HG03060 (cell line): ENCODE data around the gene FFAR3.

Experiments used
- ATAC-seq: cut with Tn5 transposase; IDR thresholded peaks from one replicate; pipeline ENCODE4 v1.9.1; 2021; ENCODE audit warnings: low read depth, moderate number of reproducible peaks; ENCODE audit not compliant: unreplicated experiment

The FFAR3 gene, protein sequence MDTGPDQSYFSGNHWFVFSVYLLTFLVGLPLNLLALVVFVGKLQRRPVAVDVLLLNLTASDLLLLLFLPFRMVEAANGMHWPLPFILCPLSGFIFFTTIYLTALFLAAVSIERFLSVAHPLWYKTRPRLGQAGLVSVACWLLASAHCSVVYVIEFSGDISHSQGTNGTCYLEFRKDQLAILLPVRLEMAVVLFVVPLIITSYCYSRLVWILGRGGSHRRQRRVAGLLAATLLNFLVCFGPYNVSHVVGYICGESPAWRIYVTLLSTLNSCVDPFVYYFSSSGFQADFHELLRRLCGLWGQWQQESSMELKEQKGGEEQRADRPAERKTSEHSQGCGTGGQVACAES

DNA sequence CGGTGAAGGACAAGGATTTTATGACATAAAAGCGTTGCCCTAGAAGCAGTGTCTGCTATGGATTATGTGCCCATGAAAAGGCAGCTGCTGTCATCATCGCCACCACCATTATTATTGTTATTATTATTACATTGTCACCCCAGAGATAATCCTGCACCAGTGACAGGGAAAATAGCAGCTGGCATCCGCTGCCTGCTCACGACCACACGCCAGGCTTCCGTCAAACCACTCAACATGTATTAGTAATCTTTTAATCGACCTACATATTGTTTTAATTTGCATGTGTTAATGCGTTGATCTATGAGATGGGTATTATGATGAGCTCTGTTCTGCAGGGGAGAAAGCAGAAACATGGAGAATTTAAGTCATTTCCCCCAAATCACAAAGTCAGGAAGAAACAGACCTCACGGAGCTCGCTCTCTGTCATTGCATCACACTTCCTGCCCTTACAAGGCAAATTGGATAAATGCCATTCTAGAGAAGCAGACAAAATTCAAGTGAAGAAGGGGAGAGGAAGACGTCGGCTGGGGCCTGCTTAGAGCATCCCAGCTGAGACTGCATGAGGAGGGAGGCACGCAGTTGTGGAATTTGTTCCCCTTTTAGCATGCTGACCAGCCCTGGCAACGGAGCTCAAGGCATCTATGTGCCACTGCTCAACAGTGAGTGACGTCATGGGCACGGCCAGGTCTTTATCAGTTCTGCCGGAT, at the start of gene FFAR3:
TSS of gene FFAR3 (plus strand) at position 594 of the 707 bp plus-strand sequence. CDS start 431 bp downstream, outside the sequence.
- no peak for ATAC-seq

DNA sequence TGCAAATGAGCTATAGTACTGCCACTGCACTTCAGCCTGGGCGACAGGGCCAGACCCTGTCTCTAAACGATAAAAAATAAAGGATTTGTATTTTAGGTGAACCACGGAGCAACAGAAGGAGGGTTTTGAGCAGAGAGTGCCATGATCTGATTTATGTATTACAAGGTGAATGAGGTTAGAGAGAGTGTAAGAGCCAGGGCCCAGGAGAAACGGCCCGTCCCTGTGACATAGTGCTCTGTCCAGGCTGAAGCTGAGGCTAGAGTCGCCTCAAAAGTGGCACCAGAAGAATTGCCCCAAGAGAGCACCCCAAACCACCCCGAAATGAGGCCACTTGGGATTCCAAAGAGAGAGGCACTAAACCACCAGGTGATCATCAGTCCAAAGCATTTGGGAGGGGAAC, 49.4 kb upstream of the FFAR3 start:
- ATAC-seq = no peak

DNA sequence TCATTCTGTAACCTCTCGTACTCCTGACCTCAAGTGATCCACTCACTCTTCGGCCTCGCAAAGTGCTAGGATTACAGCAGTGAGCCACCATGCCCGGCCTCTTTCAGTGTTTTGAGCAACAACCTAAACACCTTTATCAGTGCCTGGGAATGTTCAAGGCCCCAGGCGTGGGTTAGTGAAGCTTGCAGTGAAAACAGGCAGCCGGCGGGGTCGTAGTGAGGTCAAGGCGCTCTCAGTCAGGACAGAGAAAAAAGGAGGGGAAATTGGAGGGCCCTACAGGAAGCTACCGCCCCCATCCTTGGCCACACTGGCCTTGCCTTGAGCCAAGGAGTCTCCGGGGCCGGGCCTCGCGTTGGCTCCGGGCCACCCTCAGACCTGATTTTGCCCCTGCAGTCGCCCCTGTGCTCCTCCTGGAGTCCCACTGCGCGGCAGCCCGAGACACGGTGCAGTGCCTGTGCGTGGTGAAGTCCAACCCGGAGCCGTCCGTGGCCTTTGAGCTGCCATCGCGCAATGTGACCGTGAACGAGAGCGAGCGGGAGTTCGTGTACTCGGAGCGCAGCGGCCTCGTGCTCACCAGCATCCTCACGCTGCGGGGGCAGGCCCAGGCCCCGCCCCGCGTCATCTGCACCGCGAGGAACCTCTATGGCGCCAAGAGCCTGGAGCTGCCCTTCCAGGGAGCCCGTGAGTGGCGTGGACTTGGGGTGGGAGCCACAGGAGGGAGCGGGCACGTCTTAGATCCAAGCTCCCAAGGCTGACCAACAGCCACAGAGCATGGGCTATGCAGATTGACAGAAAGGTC, 48.6 kb upstream of the FFAR3 start:
- ATAC-seq = no peak

DNA sequence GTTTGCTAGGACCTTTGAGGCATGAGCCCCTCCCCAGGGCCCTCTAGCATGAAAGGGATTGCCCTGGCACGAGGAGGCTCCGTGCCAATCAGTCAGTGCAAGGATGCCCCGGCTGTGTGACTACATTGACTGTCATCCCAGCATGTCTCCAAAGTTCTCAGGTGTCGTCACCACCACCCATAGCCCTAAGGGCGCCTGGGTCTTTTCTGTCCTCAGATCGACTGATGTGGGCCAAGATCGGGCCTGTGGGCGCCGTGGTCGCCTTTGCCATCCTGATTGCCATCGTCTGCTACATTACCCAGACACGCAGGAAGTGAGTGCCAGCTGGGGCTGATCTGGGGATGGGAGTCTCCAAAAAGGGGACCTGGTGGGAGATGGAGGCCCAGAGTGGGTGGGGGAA, 47.9 kb upstream of the FFAR3 start:
- no peak for ATAC-seq

DNA sequence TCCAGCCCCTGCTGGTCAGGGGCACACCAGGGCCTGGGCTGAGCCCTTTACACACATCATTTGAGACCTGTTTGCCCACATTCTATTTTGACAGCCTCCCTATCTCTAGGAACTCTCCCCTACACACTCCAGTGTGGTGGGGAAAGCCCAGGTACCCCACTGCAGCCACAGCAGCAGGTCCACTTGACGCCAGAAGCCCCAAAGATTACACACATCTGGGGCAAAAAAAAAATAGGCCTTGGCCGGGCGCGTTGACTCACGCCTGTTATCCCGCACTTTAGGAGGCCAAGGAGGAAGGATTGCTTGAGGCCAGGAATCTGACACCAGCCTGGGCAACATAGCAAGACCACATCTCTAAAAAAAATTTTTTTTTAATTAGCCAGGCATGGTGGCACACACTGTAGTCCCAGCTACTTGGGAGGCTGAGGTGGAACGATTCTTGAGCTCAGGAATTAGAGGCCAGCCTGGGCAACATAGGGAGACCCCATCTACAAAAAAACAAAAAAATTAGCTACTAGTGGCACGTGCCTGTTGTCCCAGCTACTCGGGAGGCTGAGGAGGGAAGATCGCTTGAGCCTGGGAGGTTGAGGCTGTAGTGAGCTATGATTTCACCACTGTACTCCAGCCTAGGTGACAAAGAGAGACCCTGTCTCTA, 47.3 kb upstream of the FFAR3 start:
- no peak for ATAC-seq

DNA sequence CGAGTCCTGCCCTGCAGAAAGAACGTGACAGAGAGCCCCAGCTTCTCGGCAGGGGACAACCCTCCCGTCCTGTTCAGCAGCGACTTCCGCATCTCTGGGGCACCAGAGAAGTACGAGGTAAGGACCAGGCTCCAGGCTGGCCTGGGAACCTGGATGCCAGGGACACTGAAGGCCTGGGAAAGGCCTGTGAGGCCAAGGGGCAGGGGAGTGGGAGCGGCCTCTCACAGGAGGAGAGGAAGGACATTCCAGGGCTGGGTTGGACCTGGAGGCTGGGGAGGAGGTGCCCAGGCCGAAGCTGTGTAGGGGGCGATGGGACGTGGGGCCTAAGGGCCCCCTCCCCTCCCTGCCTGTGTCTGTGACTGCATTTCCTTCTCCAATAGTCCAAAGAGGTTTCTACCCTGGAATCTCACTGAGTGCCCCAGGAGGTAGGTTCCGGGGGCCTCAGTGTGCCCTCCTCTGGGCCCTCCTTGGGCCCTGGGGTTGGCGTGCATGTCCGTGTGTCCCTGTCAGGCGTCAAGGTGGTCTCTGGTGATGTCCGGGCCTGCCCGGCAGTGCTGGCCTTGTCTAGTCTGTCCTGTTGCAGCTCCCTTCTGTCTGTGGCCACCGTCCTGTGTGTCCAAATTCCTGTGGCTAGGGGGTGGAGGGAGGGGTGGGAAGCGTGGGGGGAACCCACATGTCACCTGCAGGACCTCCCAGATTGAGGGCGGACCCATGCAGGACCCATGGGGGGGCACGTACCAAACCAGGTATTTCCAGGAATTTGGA, 46.2 kb upstream of the FFAR3 start:
- ATAC-seq = no peak

DNA sequence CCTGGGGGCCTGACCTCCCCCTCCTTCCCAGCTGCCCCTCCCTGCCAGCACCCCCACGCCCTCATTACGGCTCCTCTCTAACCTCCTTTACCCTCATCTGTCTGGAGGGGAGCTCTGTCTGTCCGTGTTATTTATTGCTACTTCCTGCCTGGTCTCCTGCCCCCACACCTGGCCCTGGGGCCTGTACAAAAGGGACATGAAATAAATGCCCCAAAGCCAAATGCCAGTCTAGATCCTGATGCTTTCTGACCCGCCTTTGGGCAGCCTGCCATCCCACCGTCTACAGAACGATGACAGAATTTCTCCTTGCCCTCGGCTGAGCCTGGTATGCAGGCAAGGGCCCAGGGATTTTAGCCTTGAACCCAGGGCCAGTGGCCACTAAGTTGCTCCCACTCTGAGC, 44.7 kb upstream of the FFAR3 start:
- ATAC-seq = no peak

DNA sequence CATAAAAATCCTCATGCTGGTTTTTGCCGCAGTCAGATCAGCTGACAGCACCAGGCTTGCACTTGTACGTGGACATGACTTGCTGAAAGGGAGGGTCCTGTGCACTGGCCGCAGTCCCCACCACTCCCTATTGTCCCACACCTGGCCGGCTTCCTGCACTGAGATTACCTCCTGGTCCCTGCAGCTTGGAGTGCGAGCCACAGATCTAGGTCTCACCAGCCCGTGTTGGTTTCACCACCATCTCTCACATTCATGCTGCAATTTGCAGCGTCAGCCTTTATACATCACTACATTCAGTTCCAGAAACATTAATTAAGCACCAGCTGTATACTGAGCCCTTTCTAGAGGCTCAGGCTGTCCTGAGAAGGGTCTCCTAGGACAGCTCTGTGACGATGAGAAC, 44.2 kb upstream of the FFAR3 start:
- ATAC-seq = no peak

DNA sequence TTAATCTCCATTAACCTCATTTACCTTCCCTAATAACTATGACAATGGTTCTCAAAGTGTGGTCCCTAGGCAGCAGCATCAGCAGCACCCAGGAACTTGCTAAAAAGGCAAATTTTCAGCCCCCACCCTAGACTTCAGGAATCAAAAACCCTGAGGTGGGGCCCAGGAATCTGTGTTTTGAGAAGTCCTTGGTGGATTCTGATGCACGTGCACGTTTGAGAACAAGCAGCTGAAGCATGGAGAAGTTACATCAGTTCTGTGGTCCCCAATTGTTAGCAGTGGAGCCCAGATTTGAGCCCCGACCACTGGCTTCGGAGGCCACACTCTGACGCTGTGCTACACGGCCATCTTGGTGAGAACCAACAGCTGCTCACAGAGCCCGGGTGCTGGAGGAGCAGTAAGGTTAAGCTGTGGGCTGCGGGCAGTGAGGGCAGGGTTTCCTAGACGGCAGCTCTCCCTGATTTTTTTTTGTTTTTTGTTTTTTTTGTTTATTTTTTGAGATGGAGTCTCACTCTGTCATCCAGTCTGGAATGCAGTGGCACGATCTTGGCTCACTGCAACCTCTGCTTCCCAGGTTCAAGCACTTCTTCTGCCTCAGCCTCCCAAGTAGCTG, 43.3 kb upstream of the FFAR3 start:
- no peak for ATAC-seq

DNA sequence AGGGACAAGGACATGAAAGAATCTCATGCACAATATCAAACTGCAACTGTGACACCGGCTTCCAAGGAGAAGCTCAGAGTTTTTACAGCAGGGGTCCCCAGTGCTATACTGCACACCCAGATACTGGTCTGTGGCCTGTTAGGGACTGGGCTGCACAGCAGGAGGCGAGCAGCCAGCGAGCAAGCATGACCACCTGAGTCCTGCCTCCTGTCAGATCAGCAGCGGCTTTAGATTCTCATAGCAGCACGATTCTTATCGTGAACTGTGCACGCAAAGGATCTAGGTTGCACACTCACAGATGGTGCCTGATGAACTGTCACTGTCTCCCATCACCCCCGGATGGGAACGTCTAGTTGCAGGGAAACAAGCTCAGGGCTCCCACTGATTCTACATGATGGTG, 42.4 kb upstream of the FFAR3 start:
- no peak for ATAC-seq

DNA sequence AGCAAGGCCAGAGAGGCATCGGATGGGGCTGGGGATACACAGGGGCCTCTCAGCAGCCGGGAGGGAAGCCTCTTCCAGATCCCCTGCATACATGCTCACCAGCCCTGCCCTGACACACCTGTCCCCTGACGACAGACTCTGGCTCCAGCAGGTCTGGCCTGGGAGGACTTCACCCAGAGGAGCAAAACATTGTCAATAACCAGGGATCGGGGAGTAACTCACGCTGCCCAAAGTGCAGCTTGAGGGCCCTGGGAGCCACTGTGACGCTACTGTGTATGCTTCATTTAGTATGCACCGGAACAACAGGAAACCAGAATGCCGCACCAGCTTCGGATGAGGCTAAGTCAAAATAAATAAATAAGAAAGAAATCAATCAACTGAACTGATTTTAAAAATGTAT, 41.7 kb upstream of the FFAR3 start:
- ATAC-seq = no peak

DNA sequence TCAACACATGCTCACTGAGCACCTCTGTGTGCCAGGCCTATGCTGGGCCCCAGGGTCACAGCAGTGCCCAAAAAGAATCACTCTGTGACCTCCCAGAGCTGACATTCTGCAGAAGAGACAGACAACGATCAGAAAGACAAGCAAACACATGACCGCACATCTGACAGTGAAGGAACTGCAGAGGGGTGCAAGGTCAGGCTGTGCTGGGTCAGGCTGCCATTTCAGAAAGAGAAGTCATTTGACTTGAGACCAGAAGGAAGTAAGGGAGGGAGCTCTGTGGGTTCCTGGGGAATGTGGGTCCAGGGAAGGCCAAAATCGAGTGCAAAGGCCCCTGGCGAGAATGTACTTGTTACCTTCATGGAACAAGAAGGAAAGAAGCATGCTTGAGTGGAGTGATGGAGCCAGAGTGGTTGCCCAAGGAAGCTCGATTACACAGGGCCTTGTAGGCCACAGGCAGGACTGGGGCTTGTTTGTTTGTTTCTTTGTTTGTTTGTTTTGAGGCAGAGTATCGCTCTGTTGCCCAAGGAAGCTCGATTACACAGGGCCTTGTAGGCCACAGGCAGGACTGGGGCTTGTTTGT, 40.7 kb upstream of the FFAR3 start:
- ATAC-seq = no peak

DNA sequence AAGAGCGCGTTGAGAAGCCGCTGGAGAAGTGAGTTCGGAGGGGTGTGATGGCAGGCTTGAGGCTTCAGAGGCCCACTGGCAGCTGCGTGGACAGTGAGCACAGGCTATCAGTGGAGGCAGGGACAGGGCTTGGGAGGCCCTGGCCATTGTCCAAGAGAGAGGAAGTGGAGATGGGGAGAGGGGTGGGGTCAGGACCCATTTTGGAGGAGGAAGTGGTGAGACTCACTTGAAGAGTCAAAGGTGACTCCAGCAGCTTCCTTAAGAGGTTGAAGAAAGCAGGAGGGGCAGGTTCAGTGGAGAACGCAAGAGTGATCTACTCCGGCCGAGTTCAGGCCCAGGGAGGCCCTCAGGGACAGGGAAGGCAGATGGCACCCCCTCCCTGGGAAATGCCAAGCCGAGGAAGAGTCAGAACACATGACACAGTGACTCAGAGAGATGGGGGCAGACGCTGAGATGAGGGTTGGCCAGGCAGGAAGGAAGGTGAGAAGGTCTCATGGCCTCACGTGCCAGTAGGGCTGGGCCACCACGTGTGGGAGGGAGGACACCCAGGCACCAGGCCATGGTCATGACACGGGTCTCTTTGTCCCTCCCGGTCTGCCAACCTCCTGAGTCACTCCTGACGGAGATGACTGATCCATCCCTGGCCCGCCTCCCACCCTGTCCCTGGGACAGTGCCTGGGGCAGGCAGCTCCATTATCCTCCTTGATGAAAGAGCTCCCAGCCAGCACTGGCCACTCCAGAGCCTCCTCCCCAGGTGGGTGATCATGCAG, 39.4 kb upstream of the FFAR3 start:
- no peak for ATAC-seq

DNA sequence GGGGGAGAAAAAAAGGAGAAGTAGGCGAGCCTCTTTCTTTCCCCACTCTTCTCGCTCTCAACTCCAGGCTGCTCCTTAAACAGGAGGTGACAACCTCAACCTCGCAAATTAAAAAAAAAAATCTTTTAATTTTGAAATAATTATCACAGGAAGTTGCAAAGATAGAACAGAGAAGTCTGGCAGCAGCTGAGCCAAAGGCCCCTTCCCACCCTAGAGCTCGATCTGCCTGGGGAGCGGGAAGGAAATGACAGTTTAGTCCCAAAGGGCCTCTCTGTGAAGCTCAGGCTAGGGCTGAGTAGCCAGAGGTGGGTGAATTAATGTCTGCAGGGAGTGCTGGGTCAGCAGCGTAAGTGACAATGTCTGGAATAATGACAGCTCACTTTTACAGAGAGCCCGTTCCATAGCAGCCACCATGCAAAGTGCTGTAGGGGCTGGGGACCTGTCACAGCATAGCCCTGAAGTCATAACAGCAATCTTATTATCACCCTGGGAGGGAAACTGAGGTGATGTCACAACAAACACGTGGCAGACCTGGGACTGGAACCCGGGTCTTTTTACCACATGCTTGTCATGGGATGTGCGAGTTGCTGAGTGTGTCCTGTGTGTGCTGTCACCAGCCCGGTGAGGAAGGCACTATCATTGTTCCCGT, 38.1 kb upstream of the FFAR3 start:
- no peak for ATAC-seq

DNA sequence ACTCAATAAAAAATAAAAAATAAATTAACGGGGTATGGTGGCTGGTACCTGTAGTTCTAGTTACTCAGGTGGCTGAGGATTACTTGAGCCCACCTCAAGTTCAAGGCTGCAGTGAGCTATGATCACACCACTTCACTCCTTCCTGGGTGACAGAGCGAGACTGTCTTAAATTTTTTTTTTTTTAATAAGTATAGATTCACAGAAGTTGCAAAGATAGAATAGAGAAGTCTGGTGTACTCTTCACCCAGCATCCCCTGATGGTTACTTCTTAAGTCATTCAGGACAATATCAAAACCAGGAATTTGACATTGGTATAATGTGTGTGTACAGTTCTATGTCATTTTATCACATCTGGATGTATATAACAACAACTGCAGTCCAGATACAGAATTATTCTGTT, 37.0 kb upstream of the FFAR3 start:
- no peak for ATAC-seq

DNA sequence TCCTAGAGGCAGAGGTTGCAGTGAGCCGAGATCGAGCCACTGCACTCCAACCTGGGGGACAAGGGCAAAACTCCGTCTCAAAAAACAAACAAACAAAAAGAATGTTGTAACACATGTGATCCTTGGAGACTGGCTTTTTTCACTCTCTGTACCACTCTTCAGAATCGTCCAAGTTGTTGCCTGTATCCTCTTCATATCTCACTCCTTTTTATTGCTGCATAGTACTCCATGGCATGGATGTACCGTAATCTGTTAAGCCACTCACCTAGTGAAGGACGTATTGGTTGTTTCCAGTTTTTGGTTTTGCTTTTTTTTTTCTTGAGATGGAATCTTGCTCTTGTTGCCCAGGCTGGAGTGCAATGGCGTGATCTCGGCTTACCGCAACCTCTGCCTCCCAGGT, 36.2 kb upstream of the FFAR3 start:
- no peak for ATAC-seq

DNA sequence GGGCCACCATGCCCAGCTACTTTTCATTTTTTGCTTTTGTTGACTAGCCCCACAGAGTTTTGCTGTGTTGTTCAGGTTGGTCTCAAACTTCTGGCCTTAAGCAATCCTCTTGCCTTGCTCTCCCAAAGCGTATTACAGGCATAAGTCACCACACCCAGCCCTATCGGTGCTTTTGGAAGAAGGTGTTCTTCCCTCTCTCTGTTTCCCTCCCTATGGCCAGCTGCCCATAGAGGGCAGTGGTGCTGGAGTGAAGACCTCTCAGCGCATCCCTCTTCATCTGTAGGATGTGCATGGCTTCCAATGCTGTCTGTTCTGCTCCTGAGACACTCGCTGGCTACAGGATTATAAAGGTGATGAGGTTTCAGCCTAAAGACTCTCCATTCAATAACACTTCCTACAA, 30.6 kb upstream of the FFAR3 start:
- ATAC-seq = no peak

DNA sequence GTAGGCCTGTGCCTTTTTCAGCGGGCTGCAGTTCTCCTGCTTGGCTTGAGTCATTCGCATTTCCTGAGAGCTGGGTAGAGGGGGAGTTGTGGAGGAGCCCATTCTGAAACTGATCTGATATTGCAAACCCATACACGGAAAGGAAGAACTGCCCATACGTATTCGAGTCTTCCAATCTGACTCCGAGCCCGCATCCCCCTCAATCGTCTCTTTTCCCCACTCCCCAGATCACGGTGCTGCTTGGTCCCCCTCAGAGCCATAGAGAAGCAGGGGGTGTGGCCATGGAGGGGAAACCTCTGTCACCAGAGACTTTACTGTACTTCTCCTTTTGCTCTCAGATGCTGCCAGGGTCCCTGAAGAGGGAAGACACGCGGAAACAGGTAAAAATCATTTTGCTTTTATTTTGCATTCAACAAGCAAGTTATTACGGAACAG, 29.4 kb upstream of the FFAR3 start, which contains the start of gene CD22:
TSS of gene CD22 (plus strand) at position 337 of the 435 bp plus-strand sequence. CDS start 2,854 bp downstream, outside the sequence.
- ATAC-seq = no peak
